ENCODE measurements around the gene EYS. TPM values are rescaled to one million over a fixed set of nuclear protein-coding genes. Genes with fewer than 3 reads are reported as not detected.

EYS gene
- total RNA-seq, 6 experiments from 2014 or later, result 0.54 to 2.3 (median 0.74) TPM; not detected in 1

DNA sequence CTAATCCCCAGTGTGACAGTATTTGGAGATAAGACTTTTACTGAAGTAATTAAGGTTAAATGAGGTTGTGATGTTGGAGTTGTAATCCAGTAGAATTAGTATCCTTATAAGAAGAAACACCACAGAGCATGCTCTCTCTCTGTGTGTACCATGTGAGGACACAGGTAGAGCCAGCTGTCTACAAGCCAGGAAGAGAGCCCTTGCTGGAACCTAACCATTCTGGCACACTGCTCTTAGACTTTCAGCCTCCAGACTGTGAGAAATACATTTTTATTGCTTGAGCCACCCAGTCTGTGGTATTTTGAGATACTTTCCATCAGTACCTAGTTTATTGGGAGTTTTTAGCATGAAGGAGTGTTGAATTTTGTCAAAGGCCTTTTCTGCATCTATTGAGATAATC is 1961.2 kb downstream of the EYS start:
- Histone ChIP-seq H3K4me1 (peaks cover 0 to 14% (median under 1%) of the 10 kb centered on the region in 4 donors), H3K9me3 (no peaks in the 10 kb centered on the region), H3K4me3 (no peak overlapping the region), H3K27ac (no peak overlapping the region), H3K36me3 (no peaks in the 10 kb centered on the region), H3K27me3 (no peaks in the 10 kb centered on the region)
- intact Hi-C loops (cut with DNase I), result no loop called here
- peak in 3 of 4 donors; percentile 32 to 66 (median 33) for ATAC-seq
- no peak for TF ChIP-seq CTCF (IDR thresholded peaks at IDR 0.05)
- TF ChIP-seq POLR2A (IDR thresholded peaks at IDR 0.05), result no peak
- DNase-seq, result no peak

DNA sequence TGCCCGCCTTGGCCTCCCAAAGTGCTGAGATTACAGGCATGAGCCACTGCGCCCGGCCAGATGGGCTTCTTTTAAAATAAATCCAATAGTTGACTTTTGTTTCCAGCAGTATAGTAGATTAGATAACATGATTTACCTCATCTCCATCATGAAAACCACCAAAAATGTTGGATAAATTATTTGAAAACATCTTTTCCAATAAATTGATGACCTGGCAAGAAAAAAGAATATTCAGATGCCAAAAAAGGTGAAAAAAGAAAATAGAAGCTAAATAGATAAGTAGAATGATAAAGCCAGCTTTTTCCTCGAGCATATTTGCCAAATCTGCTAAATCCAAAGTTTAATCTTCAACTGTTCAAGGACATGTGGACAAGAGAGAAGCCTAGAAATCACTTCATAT is 1962.2 kb downstream of the EYS start:
- H3K27me3 ChIP-seq, result no peaks in the 10 kb centered on the region
- 63% methylated on average over 4 of the region's 4 CpGs for WGBS (ENCODE audit: insufficient coverage, low coverage, low lambda C conversion rate, missing lambda C conversion rate)
- no peaks in the 10 kb centered on the region for H3K36me3 ChIP-seq
- no peak overlapping the region for H3K27ac ChIP-seq
- H3K4me3 ChIP-seq, result no peak overlapping the region
- H3K9me3 ChIP-seq, result no peaks in the 10 kb centered on the region
- TF ChIP-seq POLR2A (IDR thresholded peaks at IDR 0.05), result no peak
- no peak for TF ChIP-seq CTCF (IDR thresholded peaks at IDR 0.05)
- peaks cover 0 to 14% (median under 1%) of the 10 kb centered on the region in 4 donors for H3K4me1 ChIP-seq
- intact Hi-C loops (cut with DNase I), result no loop called here
- DNase-seq, result no peak
- ATAC-seq, result no peak

DNA sequence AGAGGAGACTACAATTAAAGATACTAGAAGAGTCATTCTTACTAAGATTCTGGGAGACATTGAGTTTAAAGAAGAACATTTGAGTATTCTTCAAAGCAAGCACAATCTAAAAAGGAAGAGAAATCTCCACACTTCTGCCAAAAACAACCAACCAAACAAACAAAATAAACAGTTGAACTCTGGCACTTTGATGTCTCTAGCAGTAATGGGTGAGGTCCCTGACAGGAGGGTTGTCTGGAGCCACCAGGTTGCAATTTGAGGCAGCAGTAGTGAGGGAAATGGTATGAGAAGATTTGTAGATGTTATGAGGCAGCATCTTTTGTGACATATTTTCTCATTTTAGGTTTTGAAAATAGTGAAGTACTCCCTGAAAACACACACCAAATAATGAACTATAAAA is 1963.3 kb downstream of the EYS start:
- intact Hi-C loops (cut with DNase I), result no loop called here
- Histone ChIP-seq H3K9me3 (no peaks in the 10 kb centered on the region), H3K36me3 (no peaks in the 10 kb centered on the region), H3K4me3 (no peak overlapping the region), H3K27ac (no peak overlapping the region), H3K4me1 (peaks cover 0 to 14% (median 3%) of the 10 kb centered on the region in 4 donors), H3K27me3 (no peaks in the 10 kb centered on the region)
- no peak for TF ChIP-seq CTCF (IDR thresholded peaks at IDR 0.05)
- DNase-seq, result no peak
- peak; percentile 75 to 84 (median 76) for ATAC-seq

GRCh38 chr6:63742060-63742459 is 1965.0 kb downstream of the EYS start:
- no peaks in the 10 kb centered on the region for H3K27me3 ChIP-seq
- H3K9me3 ChIP-seq, result no peaks in the 10 kb centered on the region
- no peak overlapping the region for H3K27ac ChIP-seq
- no peak overlapping the region for H3K4me3 ChIP-seq
- TF ChIP-seq POLR2A (IDR thresholded peaks at IDR 0.05) (no peak), CTCF (IDR thresholded peaks at IDR 0.05) (no peak)
- no peaks in the 10 kb centered on the region for H3K36me3 ChIP-seq
- intact Hi-C loops (cut with DNase I), result no loop called here
- no peak for ATAC-seq
- DNase-seq, result no peak
- H3K4me1 ChIP-seq, result peaks cover 0 to 14% (median 3%) of the 10 kb centered on the region in 4 donors

DNA sequence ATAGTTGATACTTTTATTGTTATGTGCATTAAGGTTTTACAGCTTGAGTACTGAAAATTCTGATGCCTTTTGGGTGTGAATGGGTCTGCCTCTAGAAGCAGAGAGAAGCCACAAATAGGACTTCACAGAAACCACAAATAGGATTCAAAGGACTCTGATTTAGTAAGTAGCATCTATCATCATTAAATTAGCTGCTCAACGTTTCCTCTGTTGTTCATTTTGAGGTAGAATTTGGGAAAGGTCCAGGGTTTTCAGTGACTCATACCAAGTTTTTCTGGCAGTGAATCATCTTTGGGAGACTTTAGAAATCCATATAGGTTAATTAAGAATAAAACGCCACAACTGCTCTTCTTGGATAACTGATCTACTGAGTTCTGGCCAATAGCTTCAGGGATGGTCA is 1966.3 kb downstream of the EYS start:
- Histone ChIP-seq H3K36me3 (no peaks in the 10 kb centered on the region), H3K9me3 (no peaks in the 10 kb centered on the region), H3K4me3 (no peak overlapping the region), H3K4me1 (peaks cover 0 to 14% (median 3%) of the 10 kb centered on the region in 4 donors), H3K27me3 (no peaks in the 10 kb centered on the region), H3K27ac (no peak overlapping the region)
- no peak for DNase-seq
- WGBS (ENCODE audit: insufficient coverage, low coverage, low lambda C conversion rate, missing lambda C conversion rate), result 34% methylated on average over 2 of the region's 2 CpGs
- intact Hi-C loops (cut with DNase I), result no loop called here
- TF ChIP-seq POLR2A (IDR thresholded peaks at IDR 0.05) (no peak), CTCF (IDR thresholded peaks at IDR 0.05) (no peak)
- peak in 1 of 4 donors; percentile 65 for ATAC-seq
